Measurements from ENCODE around the gene MANBA.
"Not testable (repeated sequence)": the region's sequence is repeated elsewhere in the genome, so short reads cannot be mapped to it uniquely, and the experiment has no call there.

The MANBA gene

GRCh38 chr4:102772738-102773340, 12.1 kb upstream of the MANBA start:
- intact Hi-C loops (cut with DNase I) = no loop called here
- DNase-seq = no peak

GRCh38 chr4:102764901-102765300, 4.1 kb upstream of the MANBA start:
- intact Hi-C loops (cut with DNase I) = no loop called here
- DNase-seq = no peak

- intact Hi-C loops (cut with DNase I) = loop anchor here (2.0 kb wide), 1 partner anchor 65 kb away; the partner anchor contains the start of gene UBE2D3
- DNase-seq = no peak
Observed at GRCh38 chr4:102761906-102762305, 1.1 kb upstream of the MANBA start.

GRCh38 chr4:102761296-102761701, 531 bp upstream of the MANBA start:
- peak in 31 of 42 donors; percentile 7 to 64 (median 30) for DNase-seq
- intact Hi-C loops (cut with DNase I) = loop anchor here (2.0 kb wide), 1 partner anchor 66 kb away; the partner anchor contains the start of gene UBE2D3

GRCh38 chr4:102759831-102760644, 730 bp downstream of the MANBA start:
- intact Hi-C loops (cut with DNase I) = loop anchor here (2.0 kb wide), 1 partner anchor 67 kb away; the partner anchor contains the start of gene UBE2D3

GRCh38 chr4:102758241-102759160, 2.3 kb downstream of the MANBA start:
- DNase-seq = no peak
- intact Hi-C loops (cut with DNase I) = no loop called here

More at GRCh38 chr4:102759831-102760644, 730 bp downstream of the MANBA start:
- DNase-seq = peak in 19 of 42 donors; percentile 3 to 75 (median 39)

GRCh38 chr4:102757681-102758080, 3.1 kb downstream of the MANBA start:
- intact Hi-C loops (cut with DNase I) = no loop called here
- DNase-seq = no peak

- intact Hi-C loops (cut with DNase I) = no loop called here
- DNase-seq = no peak
Observed at GRCh38 chr4:102754044-102754443, 6.7 kb downstream of the MANBA start.

GRCh38 chr4:102751941-102752340, 8.8 kb downstream of the MANBA start:
- intact Hi-C loops (cut with DNase I) = no loop called here
- DNase-seq = no peak

- peak in 5 of 42 donors; percentile 10 to 21 (median 16) for DNase-seq
- intact Hi-C loops (cut with DNase I) = not testable (repeated sequence)
Observed at GRCh38 chr4:102743352-102743751, 17.4 kb downstream of the MANBA start.

- DNase-seq; intact Hi-C loops (cut with DNase I): not testable (repeated sequence)
Observed at GRCh38 chr4:102738802-102739201, 22.0 kb downstream of the MANBA start.

- DNase-seq = no peak
- intact Hi-C loops (cut with DNase I) = no loop called here
Observed at GRCh38 chr4:102736636-102737549, 23.9 kb downstream of the MANBA start.

GRCh38 chr4:102735582-102735981, 25.2 kb downstream of the MANBA start:
- no peak for DNase-seq
- intact Hi-C loops (cut with DNase I) = no loop called here

GRCh38 chr4:102734591-102735385, 26.0 kb downstream of the MANBA start:
- no peak for DNase-seq
- intact Hi-C loops (cut with DNase I) = no loop called here

GRCh38 chr4:102734116-102734515, 26.7 kb downstream of the MANBA start:
- DNase-seq = no peak
- intact Hi-C loops (cut with DNase I) = no loop called here

GRCh38 chr4:102733084-102733483, 27.7 kb downstream of the MANBA start:
- no peak for DNase-seq
- intact Hi-C loops (cut with DNase I) = no loop called here

GRCh38 chr4:102732678-102733077, 28.1 kb downstream of the MANBA start:
- no peak for DNase-seq
- intact Hi-C loops (cut with DNase I) = no loop called here
